Thymus (tissue), 11 donors: ENCODE measurements around the gene PRRG4. TPM values are rescaled to one million over a fixed set of nuclear protein-coding genes. Genes with fewer than 3 reads are reported as not detected.

Experiments used
- DNase-seq, 9 donors: peaks; one replicate each; pipeline ENCODE4 v3.0.0-alpha.2; 2013; ENCODE audit warnings: low spot score in 9 of 9, low read depth in 6 of 9, missing footprints in 1 of 9
- H3K27ac ChIP-seq, 2 donors: one replicate each; pipeline ENCODE4 v1.5.1; 2013; ENCODE audit warnings: control low read depth in 1 of 2, low read depth in 1 of 2, low read length in 1 of 2, mild to moderate bottlenecking in 1 of 2, moderate library complexity in 1 of 2
- H3K27me3 ChIP-seq, 2 donors: one replicate each; pipeline ENCODE4 v1.5.1; 2013; ENCODE audit warnings: low read length in 1 of 2; ENCODE audit not compliant: control insufficient read depth in 2 of 2, insufficient read depth in 1 of 2
- H3K36me3 ChIP-seq, 2 donors: one replicate each; pipeline ENCODE4 v1.5.1; 2013; ENCODE audit warnings: low read length in 1 of 2, mild to moderate bottlenecking in 1 of 2, moderate library complexity in 1 of 2; ENCODE audit not compliant: control insufficient read depth in 2 of 2, insufficient read depth in 2 of 2
- H3K4me1 ChIP-seq, 2 donors: one replicate each; pipeline ENCODE4 v1.5.1; 2013; ENCODE audit warnings: low read length in 2 of 2; ENCODE audit not compliant: control insufficient read depth in 2 of 2, insufficient read depth in 2 of 2
- H3K4me3 ChIP-seq, 2 donors: one replicate each; pipeline ENCODE4 v1.5.1; 2013; ENCODE audit warnings: low read length in 2 of 2, control low read depth in 1 of 2, mild to moderate bottlenecking in 1 of 2
- H3K9me3 ChIP-seq, 2 donors: one replicate each; pipeline ENCODE4 v1.5.1; 2013; ENCODE audit warnings: low read length in 1 of 2, mild to moderate bottlenecking in 1 of 2; ENCODE audit not compliant: control insufficient read depth in 2 of 2, insufficient read depth in 1 of 2
- whole genome bisulfite sequencing: extraction: QIAGEN DNeasy Blood & Tissue Kit; methylation state at CpG from one replicate; pipeline ENCODE4 v1.1.7; 2013; 5-methylcytosine and 5-hydroxymethylcytosine counted together
- polyA plus RNA-seq: library from polyadenylated mRNA; stranded (reverse); fragments of 200-250 nt; gene quantifications from one replicate; pipeline ENCODE4 v1.2.3, GENCODE V29; 2013
- total RNA-seq: library from RNA; stranded (reverse); fragments of 120-200 nt; gene quantifications from one replicate; pipeline ENCODE4 v1.2.4, GENCODE V29; 2013
- donor health status: healthy.

PRRG4 gene
- total and polyA plus RNA-seq, 2 donors: 3.1 to 14.4 TPM

DNA sequence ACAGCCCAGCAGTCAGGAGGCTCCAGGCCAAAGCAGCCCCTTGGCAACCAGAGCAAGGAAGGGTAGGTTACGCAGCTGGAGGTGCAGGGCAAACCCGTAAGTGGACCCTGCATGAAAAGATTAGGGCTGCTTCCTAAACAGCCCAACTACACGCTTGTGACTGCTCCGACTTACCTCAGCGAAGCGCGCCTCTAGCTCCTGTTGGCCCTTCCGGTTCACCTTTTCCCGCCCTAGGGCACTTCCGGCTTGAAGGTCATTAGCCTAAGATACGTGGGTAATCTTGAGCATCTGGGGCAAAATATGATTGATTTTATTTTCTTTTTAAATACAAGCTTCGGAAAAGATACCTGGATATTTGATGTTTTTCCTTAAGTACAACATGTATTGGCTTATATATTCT lies 35.3 kb upstream of the PRRG4 start, which contains the start of gene CCDC73:
Gene CCDC73 (minus strand): TSS at position 224 of the 400 bp plus-strand sequence. CDS start 34,419 bp downstream, outside the sequence.
- Histone ChIP-seq H3K9me3 (no peaks in the 10 kb centered on the region), H3K4me1 (no peaks in the 10 kb centered on the region), H3K4me3 (no peak within 1 kb of the TSS), H3K36me3 (no peaks in the 10 kb centered on the region), H3K27ac (no peak within 1 kb of the TSS), H3K27me3 (peaks cover 0 to 3% of the 10 kb centered on the region in 2 donors)
- 99% methylated on average over 12 of the region's 12 CpGs for WGBS
- DNase-seq: no peak

DNA sequence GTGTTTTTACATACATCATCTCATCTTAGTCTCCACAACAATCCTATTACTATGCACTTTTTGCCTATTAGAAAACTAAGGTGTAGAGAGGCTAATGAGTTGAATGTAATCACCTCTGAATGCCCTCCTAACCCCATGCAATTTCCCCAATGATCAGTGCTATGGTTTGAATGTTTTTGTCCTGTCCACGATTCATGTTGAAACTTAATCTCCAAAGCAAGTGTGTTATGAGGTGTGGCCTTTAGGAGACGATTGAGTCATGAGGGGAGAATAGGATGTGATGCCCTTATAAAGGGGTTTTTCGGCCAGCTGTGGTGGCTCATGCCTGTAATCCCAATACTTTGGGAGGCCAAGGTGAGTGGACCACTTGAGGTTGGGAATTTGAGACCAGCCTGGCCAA lies 33.3 kb upstream of the PRRG4 start:
- Histone ChIP-seq H3K36me3 (no peaks in the 10 kb centered on the region), H3K27ac (no peak overlapping the region), H3K4me1 (no peaks in the 10 kb centered on the region), H3K9me3 (no peaks in the 10 kb centered on the region), H3K27me3 (peaks cover 0 to 3% of the 10 kb centered on the region in 2 donors), H3K4me3 (no peak overlapping the region)
- 98% methylated on average over 3 of the region's 3 CpGs for WGBS
- no peak for DNase-seq

DNA sequence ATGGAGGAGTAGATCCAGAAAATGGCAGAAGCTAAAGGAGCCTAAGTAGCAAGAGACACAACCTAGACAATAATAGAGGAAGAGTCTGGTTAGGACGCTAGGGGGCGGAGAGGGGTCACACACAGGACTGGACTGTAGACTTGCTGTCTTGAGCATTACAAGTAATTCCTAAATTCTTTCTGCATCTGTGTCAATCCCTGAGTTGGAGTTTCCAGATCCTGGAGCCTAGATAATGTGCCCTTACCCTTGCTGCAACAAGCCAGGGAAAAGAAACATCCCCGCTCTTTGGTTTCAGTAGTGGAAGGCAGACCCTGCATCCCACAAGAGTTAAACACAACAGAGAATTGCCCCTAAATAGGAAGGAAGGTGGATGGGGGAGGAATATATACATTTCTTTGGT lies 20.4 kb upstream of the PRRG4 start:
- Histone ChIP-seq H3K27ac (no peak overlapping the region), H3K4me3 (no peak overlapping the region), H3K27me3 (no peaks in the 10 kb centered on the region), H3K4me1 (no peaks in the 10 kb centered on the region), H3K9me3 (no peaks in the 10 kb centered on the region), H3K36me3 (no peaks in the 10 kb centered on the region)
- DNase-seq: peak in 8 of 9 donors; percentile 16 to 63 (median 36)
- WGBS: 40% methylated on average over 3 of the region's 3 CpGs

GRCh38 chr11:32817181-32817851 lies 12.4 kb upstream of the PRRG4 start:
- Histone ChIP-seq H3K27ac (no peak overlapping the region), H3K4me1 (no peaks in the 10 kb centered on the region), H3K36me3 (no peaks in the 10 kb centered on the region), H3K4me3 (no peak overlapping the region), H3K9me3 (no peaks in the 10 kb centered on the region), H3K27me3 (no peaks in the 10 kb centered on the region)
- no peak for DNase-seq
- WGBS: 86% methylated on average over 4 of the region's 4 CpGs

DNA sequence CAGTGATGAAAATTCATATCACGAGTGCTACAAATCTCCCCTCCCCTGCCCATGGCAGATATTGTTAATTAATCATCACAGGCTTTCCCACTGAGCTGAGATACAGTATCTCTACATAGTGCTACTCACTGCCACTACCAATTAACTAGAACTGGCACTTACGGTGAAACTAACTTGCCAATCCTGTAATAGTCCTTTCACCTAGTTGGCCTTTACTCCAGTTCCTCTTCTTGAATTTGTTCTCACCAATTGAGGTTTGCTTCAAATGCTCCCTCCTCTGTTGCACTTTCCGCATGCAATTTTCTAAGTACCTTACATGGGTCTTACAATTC lies 11.9 kb upstream of the PRRG4 start:
- 97% methylated on average over 3 of the region's 3 CpGs for WGBS
- Histone ChIP-seq H3K4me1 (no peaks in the 10 kb centered on the region), H3K9me3 (no peaks in the 10 kb centered on the region), H3K4me3 (no peak overlapping the region), H3K27me3 (no peaks in the 10 kb centered on the region), H3K36me3 (no peaks in the 10 kb centered on the region), H3K27ac (no peak overlapping the region)
- no peak for DNase-seq

DNA sequence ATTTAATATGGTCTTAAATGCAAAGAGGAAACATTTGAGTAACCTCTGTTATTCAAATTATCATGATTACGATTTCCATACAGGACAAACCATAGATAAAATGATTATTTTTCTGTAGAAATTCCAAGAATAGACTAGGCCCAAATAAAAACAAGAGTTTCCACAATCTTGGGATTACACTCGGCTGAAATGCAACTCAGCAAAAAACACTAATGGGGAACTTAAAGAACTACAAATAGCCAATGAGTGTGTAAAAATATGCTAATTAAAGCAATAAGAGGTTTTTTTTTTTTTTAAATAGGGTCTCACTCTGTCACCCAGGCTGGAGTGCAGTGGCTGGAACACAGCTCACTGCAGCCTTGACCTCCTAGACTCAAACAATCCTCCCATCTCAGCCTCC lies 10.5 kb upstream of the PRRG4 start:
- Histone ChIP-seq H3K27me3 (no peaks in the 10 kb centered on the region), H3K4me1 (no peaks in the 10 kb centered on the region), H3K27ac (no peak overlapping the region), H3K9me3 (no peaks in the 10 kb centered on the region), H3K36me3 (no peaks in the 10 kb centered on the region), H3K4me3 (no peak overlapping the region)
- no peak for DNase-seq
- 96% methylated on average over 2 of the region's 2 CpGs for WGBS

GRCh38 chr11:32820497-32820896 lies 9.2 kb upstream of the PRRG4 start:
- Histone ChIP-seq H3K27me3 (no peaks in the 10 kb centered on the region), H3K4me1 (no peaks in the 10 kb centered on the region), H3K36me3 (no peaks in the 10 kb centered on the region), H3K9me3 (no peaks in the 10 kb centered on the region), H3K27ac (no peak overlapping the region), H3K4me3 (no peak overlapping the region)
- no peak for DNase-seq

GRCh38 chr11:32821517-32821916 lies 8.2 kb upstream of the PRRG4 start:
- H3K27me3 ChIP-seq: no peaks in the 10 kb centered on the region
- no peak overlapping the region for H3K27ac ChIP-seq
- no peaks in the 10 kb centered on the region for H3K9me3 ChIP-seq
- H3K4me1 ChIP-seq: no peaks in the 10 kb centered on the region
- no peak overlapping the region for H3K4me3 ChIP-seq
- DNase-seq: no peak
- no peaks in the 10 kb centered on the region for H3K36me3 ChIP-seq

DNA sequence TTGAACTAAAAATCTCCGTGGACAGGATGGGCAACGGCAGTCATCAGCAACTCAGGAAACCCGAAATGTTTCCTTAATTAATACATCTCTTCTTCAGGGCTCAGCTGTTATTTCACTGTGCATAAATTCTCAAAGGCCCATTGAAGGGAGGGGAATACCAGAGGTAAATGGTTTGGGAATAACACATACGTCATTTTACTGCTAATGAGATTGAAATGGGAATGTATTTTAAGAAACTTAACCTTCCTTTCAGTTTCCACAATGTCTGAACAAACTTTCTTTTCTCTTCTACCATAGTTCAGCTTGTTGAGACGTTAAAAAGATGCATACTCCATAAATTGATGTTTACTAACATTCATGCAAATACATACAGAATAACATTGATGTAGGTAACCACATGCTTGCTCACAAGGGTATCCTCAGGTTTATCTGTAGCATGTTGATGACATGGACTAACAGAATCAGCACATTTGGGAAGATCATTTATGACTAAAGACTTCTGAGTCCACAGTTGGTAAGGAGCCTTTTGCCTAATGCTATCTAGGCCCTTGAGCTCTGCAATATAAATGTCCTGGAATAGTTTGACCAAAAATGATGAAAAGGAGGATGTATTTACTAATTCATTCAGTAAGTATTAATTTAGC lies 7.7 kb upstream of the PRRG4 start:
- H3K4me1 ChIP-seq: no peaks in the 10 kb centered on the region
- no peak overlapping the region for H3K4me3 ChIP-seq
- H3K27me3 ChIP-seq: no peaks in the 10 kb centered on the region
- no peak for DNase-seq
- no peaks in the 10 kb centered on the region for H3K9me3 ChIP-seq
- no peak overlapping the region for H3K27ac ChIP-seq
- 72% methylated on average over 5 of the region's 5 CpGs for WGBS
- H3K36me3 ChIP-seq: no peaks in the 10 kb centered on the region
